Central memory CD8-positive, alpha-beta T cell (primary cell): Measurements from ENCODE around the gene PRKCE.

ENCODE experiments used
- ATAC-seq: fragments of 150-1000 bp; cut with Tn5 transposase; replicated peaks from 2 replicates; pipeline ENCODE4 v1.10.0; 2022; ENCODE audit warnings: mild to moderate bottlenecking, moderate FRiP score, moderate number of reproducible peaks; ENCODE audit not compliant: poor library complexity, severe bottlenecking; ENCODE audit errors: extremely low read depth
- DNase-seq, 2 donors: peaks; one replicate each; pipeline ENCODE4 v3.0.0; 2021; ENCODE audit warnings: low spot score in 2 of 2
- H3K27ac Mint-ChIP-seq: one replicate; pipeline ENCODE4 v1.8.0; 2022; ENCODE audit warnings: low read depth, mild to moderate bottlenecking, moderate library complexity, mixed read lengths
- H3K27me3 Mint-ChIP-seq: one replicate; pipeline ENCODE4 v1.8.0; 2022; ENCODE audit warnings: mixed read lengths
- H3K36me3 Mint-ChIP-seq: one replicate; pipeline ENCODE4 v1.8.0; 2022; ENCODE audit warnings: mild to moderate bottlenecking, moderate library complexity, mixed read lengths; ENCODE audit not compliant: insufficient read depth
- H3K4me1 Mint-ChIP-seq: one replicate; pipeline ENCODE4 v1.8.0; 2022; ENCODE audit warnings: mixed read lengths
- H3K4me3 Mint-ChIP-seq: one replicate; pipeline ENCODE4 v1.8.0; 2022; ENCODE audit warnings: mild to moderate bottlenecking, moderate library complexity, mixed read lengths
- H3K9me3 Mint-ChIP-seq: one replicate; pipeline ENCODE4 v1.8.0; 2022; ENCODE audit warnings: mixed read lengths

The PRKCE gene

GRCh38 chr2:45780541-45781463 is 129.3 kb downstream of the PRKCE start:
- no peaks in the 10 kb centered on the region for H3K36me3 Mint-ChIP-seq
- DNase-seq (no peak), ATAC-seq (no peak)
- H3K4me1 Mint-ChIP-seq = peaks cover 17% of the 10 kb centered on the region
- H3K27ac Mint-ChIP-seq = no peak overlapping the region
- no peak overlapping the region for H3K4me3 Mint-ChIP-seq
- H3K9me3 Mint-ChIP-seq = no peaks in the 10 kb centered on the region
- no peaks in the 10 kb centered on the region for H3K27me3 Mint-ChIP-seq

- DNase-seq (no peak), ATAC-seq (no peak)
- Mint-ChIP-seq H3K27ac (no peak overlapping the region), H3K36me3 (no peaks in the 10 kb centered on the region), H3K4me3 (no peak overlapping the region), H3K27me3 (no peaks in the 10 kb centered on the region), H3K4me1 (peaks cover 17% of the 10 kb centered on the region), H3K9me3 (no peaks in the 10 kb centered on the region)
Measured at GRCh38 chr2:45781464-45781811, 130.0 kb downstream of the PRKCE start.

DNA sequence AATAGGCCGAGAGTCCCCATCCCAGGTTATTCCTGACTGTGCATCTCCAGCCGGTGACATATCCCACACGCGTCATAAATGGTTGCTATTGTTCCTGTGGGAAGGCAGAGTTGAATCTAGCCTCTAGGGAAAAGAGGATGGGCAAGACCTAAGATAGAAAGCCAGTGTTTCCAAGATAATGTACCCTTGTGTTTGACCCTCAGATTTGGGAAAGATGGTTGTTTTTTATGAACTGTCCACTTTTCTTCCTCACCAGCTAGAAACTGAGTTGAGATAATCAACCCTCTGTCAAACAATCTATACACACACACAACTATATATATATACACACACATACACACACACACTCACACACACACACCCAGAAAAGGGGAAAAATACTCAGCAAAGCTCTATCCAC is 131.0 kb downstream of the PRKCE start:
- Mint-ChIP-seq H3K9me3 (no peaks in the 10 kb centered on the region), H3K36me3 (no peaks in the 10 kb centered on the region), H3K4me3 (no peak overlapping the region), H3K4me1 (peaks cover 17% of the 10 kb centered on the region), H3K27ac (no peak overlapping the region), H3K27me3 (no peaks in the 10 kb centered on the region)
- DNase-seq = no peak
- ATAC-seq = no peak

GRCh38 chr2:45782986-45783385 is 131.5 kb downstream of the PRKCE start:
- H3K4me1 Mint-ChIP-seq = peaks cover 17% of the 10 kb centered on the region
- ATAC-seq = no peak

DNA sequence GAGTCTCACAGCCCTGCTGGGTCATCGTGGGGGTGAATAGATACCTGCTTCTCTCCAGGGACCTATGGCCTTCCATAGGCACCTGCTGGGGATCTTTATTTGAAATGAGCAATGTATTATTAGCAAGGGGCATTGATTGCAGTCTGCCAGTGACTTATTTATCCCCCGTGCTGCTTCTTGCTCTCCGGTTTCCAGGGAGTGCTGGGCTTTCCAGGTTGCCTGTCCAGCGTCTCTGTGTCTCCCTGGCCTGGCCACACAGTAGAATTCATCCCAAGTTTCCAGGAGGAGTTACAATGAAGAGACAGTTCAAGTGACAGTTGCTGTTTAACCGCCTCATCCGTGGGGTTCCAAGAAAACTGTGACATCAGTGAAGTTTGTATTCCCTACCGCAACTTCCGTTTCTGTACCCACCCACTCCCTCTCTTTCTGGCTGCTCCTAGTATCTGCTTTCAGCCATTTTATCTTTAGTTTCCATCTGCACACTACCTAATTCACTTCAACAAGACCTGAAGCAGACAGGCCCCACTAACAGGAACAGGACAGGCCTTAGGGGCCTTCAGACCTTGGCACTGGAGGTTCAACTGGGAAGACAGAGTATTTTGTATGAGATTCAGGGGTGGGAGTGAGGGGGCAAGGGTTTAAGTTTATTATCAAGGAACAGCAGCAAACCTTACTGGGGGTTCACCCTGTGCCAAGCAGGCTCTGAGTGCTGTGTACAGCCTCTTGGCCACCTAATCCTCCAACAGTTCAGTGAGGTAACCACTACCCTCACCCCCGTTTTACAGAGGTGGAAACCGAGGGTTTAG is 134.8 kb downstream of the PRKCE start:
- DNase-seq (no peak), ATAC-seq (no peak)
- H3K27me3 Mint-ChIP-seq = no peaks in the 10 kb centered on the region
- no peaks in the 10 kb centered on the region for H3K9me3 Mint-ChIP-seq
- H3K4me1 Mint-ChIP-seq = peaks cover 6% of the 10 kb centered on the region
- H3K27ac Mint-ChIP-seq = no peak overlapping the region
- H3K36me3 Mint-ChIP-seq = no peaks in the 10 kb centered on the region
- H3K4me3 Mint-ChIP-seq = no peak overlapping the region

More at GRCh38 chr2:45782986-45783385, 131.5 kb downstream of the PRKCE start:
- H3K9me3 Mint-ChIP-seq = no peaks in the 10 kb centered on the region
- H3K36me3 Mint-ChIP-seq = no peaks in the 10 kb centered on the region
- no peak overlapping the region for H3K4me3 Mint-ChIP-seq
- H3K27ac Mint-ChIP-seq = no peak overlapping the region
- H3K27me3 Mint-ChIP-seq = no peaks in the 10 kb centered on the region
- DNase-seq = no peak

- H3K27ac Mint-ChIP-seq = no peak overlapping the region
- ATAC-seq (no peak), DNase-seq (no peak)
- no peaks in the 10 kb centered on the region for H3K36me3 Mint-ChIP-seq
- no peaks in the 10 kb centered on the region for H3K27me3 Mint-ChIP-seq
- H3K9me3 Mint-ChIP-seq = no peaks in the 10 kb centered on the region
- H3K4me1 Mint-ChIP-seq = peaks cover 6% of the 10 kb centered on the region
- H3K4me3 Mint-ChIP-seq = no peak overlapping the region
Measured at GRCh38 chr2:45786836-45787357, 135.4 kb downstream of the PRKCE start.

DNA sequence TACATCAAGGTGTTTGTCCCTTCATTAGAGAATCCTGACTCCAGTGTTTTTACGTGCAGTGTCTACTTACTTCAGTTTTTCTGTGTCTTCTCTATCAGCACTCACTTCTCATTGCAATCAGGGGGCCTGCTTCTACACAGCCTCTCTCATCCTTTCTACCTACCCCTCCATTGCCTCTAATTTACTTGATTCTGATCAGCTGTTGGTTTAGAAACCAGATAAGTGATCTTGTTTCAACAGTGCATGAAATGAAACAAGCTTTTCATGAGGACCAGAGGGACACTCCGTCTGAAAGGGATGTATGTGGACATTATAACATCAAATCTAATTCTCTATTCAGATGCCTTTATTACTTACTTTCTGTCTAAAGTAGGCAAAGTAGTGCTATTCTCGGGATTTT is 136.9 kb downstream of the PRKCE start:
- DNase-seq = no peak
- no peak overlapping the region for H3K4me3 Mint-ChIP-seq
- peaks cover under 1% of the 10 kb centered on the region for H3K36me3 Mint-ChIP-seq
- H3K27ac Mint-ChIP-seq = no peak overlapping the region
- ATAC-seq = no peak
- H3K9me3 Mint-ChIP-seq = no peaks in the 10 kb centered on the region
- H3K27me3 Mint-ChIP-seq = no peaks in the 10 kb centered on the region
- H3K4me1 Mint-ChIP-seq = peaks cover 10% of the 10 kb centered on the region

GRCh38 chr2:45789317-45789716 is 137.8 kb downstream of the PRKCE start:
- no peak overlapping the region for H3K27ac Mint-ChIP-seq
- peaks cover 13% of the 10 kb centered on the region for H3K4me1 Mint-ChIP-seq
- ATAC-seq (no peak), DNase-seq (no peak)
- no peak overlapping the region for H3K4me3 Mint-ChIP-seq
- H3K27me3 Mint-ChIP-seq = no peaks in the 10 kb centered on the region
- H3K36me3 Mint-ChIP-seq = peaks cover 2% of the 10 kb centered on the region
- no peaks in the 10 kb centered on the region for H3K9me3 Mint-ChIP-seq

DNA sequence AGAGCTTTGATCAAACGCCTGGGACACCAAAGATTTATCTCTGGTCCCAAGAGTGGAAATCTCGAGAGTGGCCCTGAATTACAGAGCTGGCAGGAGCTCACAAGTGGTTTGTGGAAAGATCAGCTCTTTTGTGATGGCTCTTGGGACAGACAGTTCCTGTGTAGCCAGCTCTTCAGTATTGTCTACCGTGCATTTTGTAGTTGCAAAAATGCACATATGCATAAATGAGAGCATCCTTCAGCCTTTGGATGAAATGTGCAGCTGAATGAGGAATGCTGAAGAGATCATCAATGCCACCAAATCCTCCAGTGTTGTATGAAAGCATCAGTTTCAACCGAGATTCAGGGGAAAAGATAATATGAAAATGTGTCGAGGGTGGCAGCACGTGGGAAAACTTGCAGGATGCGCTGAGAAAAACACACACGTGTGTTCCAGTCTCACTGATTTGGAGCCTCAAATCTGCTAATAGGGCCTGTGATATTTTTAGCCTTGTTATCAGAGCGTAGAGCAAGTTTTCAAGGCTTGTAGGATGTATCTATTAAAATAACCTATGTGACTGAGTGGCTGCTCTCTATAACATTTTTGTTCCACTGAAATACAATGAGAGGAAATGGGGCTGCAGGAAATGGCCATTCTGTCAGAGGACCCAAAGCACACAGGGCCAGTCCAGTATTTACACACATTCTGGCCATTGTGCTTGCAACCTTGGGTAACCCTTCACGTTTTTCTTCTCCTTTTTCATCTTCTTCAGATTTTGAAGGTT is 138.7 kb downstream of the PRKCE start:
- Mint-ChIP-seq H3K27me3 (no peaks in the 10 kb centered on the region), H3K4me3 (no peak overlapping the region), H3K4me1 (peaks cover 16% of the 10 kb centered on the region), H3K36me3 (peaks cover 2% of the 10 kb centered on the region), H3K27ac (no peak overlapping the region), H3K9me3 (no peaks in the 10 kb centered on the region)
- no peak for ATAC-seq
- no peak for DNase-seq

DNA sequence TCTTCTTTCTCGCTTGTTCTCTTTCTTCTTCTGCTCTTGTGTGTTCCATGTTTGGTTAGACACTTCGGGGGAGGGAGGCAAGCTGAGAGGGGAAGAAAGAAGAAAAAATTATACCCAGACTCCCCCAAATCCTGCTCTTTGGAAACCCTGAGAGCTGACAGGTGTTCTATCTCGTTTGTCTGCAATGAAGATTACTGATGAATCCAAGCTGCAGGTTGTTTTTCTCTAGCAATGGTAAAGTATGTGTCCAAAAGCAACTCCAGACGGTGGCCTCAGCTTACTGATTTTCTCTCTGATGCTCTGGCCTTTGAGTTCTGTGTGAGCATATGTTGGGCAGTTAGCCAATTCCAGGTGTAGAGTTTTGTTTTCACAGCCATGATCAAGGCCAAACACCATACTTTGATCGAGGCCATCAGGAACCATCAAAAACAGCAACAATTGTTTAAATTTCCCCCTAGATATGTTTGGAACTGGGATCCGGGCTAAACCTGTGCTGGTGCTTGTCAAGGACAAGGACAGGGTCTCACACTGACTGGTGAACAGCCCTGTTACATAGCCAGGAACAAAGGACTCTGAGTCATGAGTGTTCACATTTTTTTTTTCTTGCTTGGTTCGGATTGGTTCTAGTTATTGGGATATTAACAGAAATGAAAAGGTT is 142.0 kb downstream of the PRKCE start:
- no peaks in the 10 kb centered on the region for H3K27me3 Mint-ChIP-seq
- no peak overlapping the region for H3K27ac Mint-ChIP-seq
- no peaks in the 10 kb centered on the region for H3K9me3 Mint-ChIP-seq
- ATAC-seq (no peak), DNase-seq (no peak)
- peaks cover 16% of the 10 kb centered on the region for H3K4me1 Mint-ChIP-seq
- H3K36me3 Mint-ChIP-seq = peaks cover 2% of the 10 kb centered on the region
- H3K4me3 Mint-ChIP-seq = no peak overlapping the region

DNA sequence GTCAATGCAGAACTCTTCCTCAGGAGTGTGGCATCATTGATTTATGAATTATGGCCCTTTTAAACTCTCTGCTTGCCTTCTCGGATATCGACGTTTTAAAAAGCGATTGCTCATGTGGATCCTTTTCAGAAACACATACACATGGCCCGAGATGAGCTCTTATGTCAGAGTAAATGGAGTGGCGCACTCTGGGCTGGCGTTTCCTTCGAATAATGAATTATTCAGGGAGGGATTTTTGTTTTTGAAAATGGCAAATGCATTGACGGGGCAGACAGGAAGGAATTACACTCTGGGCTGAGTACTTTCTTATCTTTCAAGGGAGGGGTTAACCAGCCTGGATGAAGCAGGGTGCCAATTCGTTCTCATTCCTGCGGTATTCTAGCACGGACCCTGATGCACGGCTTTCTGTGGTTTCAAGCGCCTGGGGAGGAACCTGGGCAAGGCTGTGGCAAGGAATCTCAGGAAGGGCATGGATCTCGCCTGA is 142.7 kb downstream of the PRKCE start:
- peaks cover 16% of the 10 kb centered on the region for H3K4me1 Mint-ChIP-seq
- no peak overlapping the region for H3K27ac Mint-ChIP-seq
- H3K36me3 Mint-ChIP-seq = peaks cover 2% of the 10 kb centered on the region
- DNase-seq (no peak), ATAC-seq (no peak)
- H3K27me3 Mint-ChIP-seq = no peaks in the 10 kb centered on the region
- no peaks in the 10 kb centered on the region for H3K9me3 Mint-ChIP-seq
- no peak overlapping the region for H3K4me3 Mint-ChIP-seq

GRCh38 chr2:45796500-45796899 is 145.0 kb downstream of the PRKCE start:
- H3K36me3 Mint-ChIP-seq = peaks cover 2% of the 10 kb centered on the region
- no peak for ATAC-seq
- H3K4me1 Mint-ChIP-seq = peaks cover 33% of the 10 kb centered on the region
- H3K4me3 Mint-ChIP-seq = no peak overlapping the region
- no peak overlapping the region for H3K27ac Mint-ChIP-seq
- no peak for DNase-seq
- H3K9me3 Mint-ChIP-seq = no peaks in the 10 kb centered on the region
- H3K27me3 Mint-ChIP-seq = no peaks in the 10 kb centered on the region
